Type B pancreatic cell (in vitro differentiated cells): Measurements from ENCODE around the gene MREG. TPM values are rescaled to one million over a fixed set of nuclear protein-coding genes. Genes with fewer than 3 reads are reported as not detected.
"Not testable (repeated sequence)": the region's sequence is repeated elsewhere in the genome, so short reads cannot be mapped to it uniquely, and the experiment has no call there.

ENCODE experiments used
- DNase-seq: peaks from one replicate; pipeline ENCODE4 v3.0.0; 2021; ENCODE audit warnings: mixed read lengths; ENCODE audit not compliant: unreplicated experiment; ENCODE audit errors: extremely low spot score
- H3K27ac Mint-ChIP-seq: 2 replicates; pipeline ENCODE4 v1.8.0; 2021; ENCODE audit warnings: mild to moderate bottlenecking, mixed read lengths
- H3K27me3 Mint-ChIP-seq: 2 replicates; pipeline ENCODE4 v1.8.0; 2021; ENCODE audit warnings: mixed read lengths
- H3K36me3 Mint-ChIP-seq: 2 replicates; pipeline ENCODE4 v1.8.0; 2021; ENCODE audit warnings: mixed read lengths
- H3K4me1 Mint-ChIP-seq: one replicate; pipeline ENCODE4 v1.8.0; 2021; ENCODE audit warnings: mixed read lengths; ENCODE audit not compliant: unreplicated experiment
- H3K4me3 Mint-ChIP-seq: 2 replicates; pipeline ENCODE4 v1.8.0; 2021; ENCODE audit warnings: mild to moderate bottlenecking, mixed read lengths
- H3K9me3 Mint-ChIP-seq: 2 replicates; pipeline ENCODE4 v1.8.0; 2021; ENCODE audit warnings: mixed read lengths
- total RNA-seq: library from RNA; stranded (reverse); gene quantifications from 2 replicates; pipeline ENCODE4 v1.2.1, GENCODE V29; 2021; ENCODE audit warnings: low replicate concordance
- TF ChIP-seq, protein P1 (sequence below): fragments of 200-600 bp; sonication (generic); conservative IDR thresholded peaks from 2 replicates; pipeline ENCODE4 v1.5.0; 2021; ENCODE audit warnings: antibody characterized with exemption, mild to moderate bottlenecking

Gene MREG
- total RNA-seq, 1 donor from 2014 or later: 15.7 TPM

DNA sequence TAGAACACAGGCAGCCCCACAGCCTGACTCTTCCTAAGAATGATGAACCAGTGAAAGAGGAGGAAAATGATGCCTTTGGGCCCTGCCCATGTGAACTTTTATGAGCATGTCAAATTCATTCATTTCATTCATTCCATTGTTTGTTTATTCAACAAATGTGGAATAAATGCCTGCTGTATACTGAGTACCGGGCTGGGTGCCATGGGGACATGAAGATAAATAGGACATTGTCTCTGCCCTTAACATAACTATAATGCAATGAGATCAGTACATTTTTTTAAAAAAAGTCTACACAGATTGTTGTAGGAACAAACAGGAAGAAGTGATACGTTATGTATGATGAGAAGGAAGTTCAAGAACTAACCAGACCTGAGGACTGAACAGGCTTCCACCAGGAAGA is 14.7 kb downstream of the MREG start:
- TF ChIP-seq, protein P1, sequence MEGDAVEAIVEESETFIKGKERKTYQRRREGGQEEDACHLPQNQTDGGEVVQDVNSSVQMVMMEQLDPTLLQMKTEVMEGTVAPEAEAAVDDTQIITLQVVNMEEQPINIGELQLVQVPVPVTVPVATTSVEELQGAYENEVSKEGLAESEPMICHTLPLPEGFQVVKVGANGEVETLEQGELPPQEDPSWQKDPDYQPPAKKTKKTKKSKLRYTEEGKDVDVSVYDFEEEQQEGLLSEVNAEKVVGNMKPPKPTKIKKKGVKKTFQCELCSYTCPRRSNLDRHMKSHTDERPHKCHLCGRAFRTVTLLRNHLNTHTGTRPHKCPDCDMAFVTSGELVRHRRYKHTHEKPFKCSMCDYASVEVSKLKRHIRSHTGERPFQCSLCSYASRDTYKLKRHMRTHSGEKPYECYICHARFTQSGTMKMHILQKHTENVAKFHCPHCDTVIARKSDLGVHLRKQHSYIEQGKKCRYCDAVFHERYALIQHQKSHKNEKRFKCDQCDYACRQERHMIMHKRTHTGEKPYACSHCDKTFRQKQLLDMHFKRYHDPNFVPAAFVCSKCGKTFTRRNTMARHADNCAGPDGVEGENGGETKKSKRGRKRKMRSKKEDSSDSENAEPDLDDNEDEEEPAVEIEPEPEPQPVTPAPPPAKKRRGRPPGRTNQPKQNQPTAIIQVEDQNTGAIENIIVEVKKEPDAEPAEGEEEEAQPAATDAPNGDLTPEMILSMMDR: no peak
- no peak overlapping the region for H3K27ac Mint-ChIP-seq
- H3K36me3 Mint-ChIP-seq: peaks cover 6% of the 10 kb centered on the region
- no peaks in the 10 kb centered on the region for H3K9me3 Mint-ChIP-seq
- no peak for DNase-seq
- H3K4me3 Mint-ChIP-seq: no peak overlapping the region
- no peaks in the 10 kb centered on the region for H3K27me3 Mint-ChIP-seq
- peaks cover 12% of the 10 kb centered on the region for H3K4me1 Mint-ChIP-seq

- no peak for DNase-seq
- Mint-ChIP-seq H3K4me3 (no peak overlapping the region), H3K4me1 (peaks cover 3% of the 10 kb centered on the region), H3K9me3 (no peaks in the 10 kb centered on the region), H3K27me3 (no peaks in the 10 kb centered on the region), H3K36me3 (peaks cover 17% of the 10 kb centered on the region), H3K27ac (no peak overlapping the region)
- TF ChIP-seq, protein P1: no peak
Measured at GRCh38 chr2:215997219-215997618, 16.1 kb downstream of the MREG start.

DNA sequence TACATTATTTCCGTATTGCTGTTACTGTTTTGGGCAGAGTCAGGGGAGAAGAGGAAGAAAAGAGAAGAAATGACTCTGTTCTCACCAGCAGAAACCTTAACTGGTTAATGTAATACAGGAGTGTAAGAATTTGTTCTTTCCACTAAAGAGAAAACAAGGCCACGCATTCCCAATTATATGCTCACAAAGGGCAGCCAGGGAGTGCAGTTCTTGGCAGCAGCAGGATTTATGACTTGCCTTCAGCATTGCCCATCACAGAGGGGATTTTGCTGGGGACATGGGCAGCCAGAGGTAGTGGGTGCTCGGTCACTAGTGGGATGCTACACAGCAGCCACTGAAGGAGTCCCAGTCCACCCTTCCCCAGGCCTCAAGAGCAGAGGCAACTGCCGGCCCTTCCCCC is 18.4 kb downstream of the MREG start:
- no peaks in the 10 kb centered on the region for H3K4me1 Mint-ChIP-seq
- H3K4me3 Mint-ChIP-seq: no peak overlapping the region
- no peaks in the 10 kb centered on the region for H3K27me3 Mint-ChIP-seq
- H3K36me3 Mint-ChIP-seq: peaks cover 36% of the 10 kb centered on the region
- peaks cover 9% of the 10 kb centered on the region for H3K9me3 Mint-ChIP-seq
- no peak overlapping the region for H3K27ac Mint-ChIP-seq
- no peak for DNase-seq
- TF ChIP-seq, protein P1: no peak

- H3K9me3 Mint-ChIP-seq, H3K27me3 Mint-ChIP-seq, DNase-seq, H3K4me3 Mint-ChIP-seq, H3K4me1 Mint-ChIP-seq, H3K27ac Mint-ChIP-seq: not testable (repeated sequence)
- peaks cover 59% of the 10 kb centered on the region for H3K36me3 Mint-ChIP-seq
Measured at GRCh38 chr2:215988556-215989207, 24.7 kb downstream of the MREG start.

- peaks cover 36% of the 10 kb centered on the region for H3K36me3 Mint-ChIP-seq
- DNase-seq: no peak
- no peaks in the 10 kb centered on the region for H3K27me3 Mint-ChIP-seq
- H3K4me3 Mint-ChIP-seq: no peak overlapping the region
- no peak overlapping the region for H3K27ac Mint-ChIP-seq
- H3K9me3 Mint-ChIP-seq: peaks cover under 1% of the 10 kb centered on the region
- TF ChIP-seq, protein P1: no peak
- H3K4me1 Mint-ChIP-seq: no peaks in the 10 kb centered on the region
Measured at GRCh38 chr2:215985257-215985656, 28.1 kb downstream of the MREG start.

- TF ChIP-seq, protein P1: no peak
- DNase-seq: no peak
- H3K4me3 Mint-ChIP-seq: no peak overlapping the region
- no peak overlapping the region for H3K27ac Mint-ChIP-seq
- no peaks in the 10 kb centered on the region for H3K9me3 Mint-ChIP-seq
- no peaks in the 10 kb centered on the region for H3K27me3 Mint-ChIP-seq
- H3K4me1 Mint-ChIP-seq: no peaks in the 10 kb centered on the region
- peaks cover 30% of the 10 kb centered on the region for H3K36me3 Mint-ChIP-seq
Measured at GRCh38 chr2:215984661-215985060, 28.7 kb downstream of the MREG start.
